Suprapubic skin (tissue), 4 donors: ENCODE measurements around the gene TNFSF4. TPM values are rescaled to one million over a fixed set of nuclear protein-coding genes. Genes with fewer than 3 reads are reported as not detected.

Experiments
- DNase-seq, 2 donors: peaks; one replicate each; pipeline ENCODE4 v3.0.0-alpha.2; 2019; ENCODE audit warnings: low spot score in 2 of 2
- H3K27ac ChIP-seq: fragments of 200-600 bp; sonication (generic); one replicate; pipeline ENCODE4 v1.5.1; 2019
- H3K27me3 ChIP-seq: fragments of 200-600 bp; sonication (generic); one replicate; pipeline ENCODE4 v1.5.1; 2019
- H3K36me3 ChIP-seq: fragments of 200-600 bp; sonication (generic); one replicate; pipeline ENCODE4 v1.5.1; 2019
- H3K4me1 ChIP-seq: fragments of 200-600 bp; sonication (generic); one replicate; pipeline ENCODE4 v1.5.1; 2019
- H3K4me3 ChIP-seq: fragments of 200-600 bp; sonication (generic); one replicate; pipeline ENCODE4 v1.5.1; 2019; ENCODE audit warnings: mild to moderate bottlenecking
- H3K9me3 ChIP-seq: fragments of 200-600 bp; sonication (generic); one replicate; pipeline ENCODE4 v1.5.1; 2019
- EP300 ChIP-seq: sonication (generic); formaldehyde crosslinking; IDR thresholded peaks from one replicate; pipeline ENCODE4 v1.6.1; 2017; ENCODE audit warnings: antibody characterized with exemption
- POLR2A ChIP-seq, 2 donors: fragments of 450-650 bp; IDR thresholded peaks; one replicate each; pipeline ENCODE4 v1.6.1; 2017; ENCODE audit warnings: antibody characterized with exemption in 2 of 2, mild to moderate bottlenecking in 2 of 2, moderate library complexity in 2 of 2
- POLR2AphosphoS5 ChIP-seq, 3 donors: sonication (generic); formaldehyde crosslinking; IDR thresholded peaks; one replicate each; pipeline ENCODE4 v1.6.1; 2017; ENCODE audit warnings: antibody characterized with exemption in 3 of 3
- WGBS: methylation state at CpG from one replicate; pipeline ENCODE4 v1.1.5; 2018; 5-methylcytosine and 5-hydroxymethylcytosine counted together
- total RNA-seq, 4 donors: library from RNA; depleted of rRNA; stranded (reverse); fragments of >200 nt; gene quantifications; one replicate each; pipeline ENCODE4 v1.1.0, GENCODE V29; 2016
- TF ChIP-seq, protein P1 (sequence below), 2 donors: fragments of 200-600 bp in 1 of 2; fragments of 450-650 bp in 1 of 2; sonication (generic) in 1 of 2; IDR thresholded peaks; one replicate each; pipeline ENCODE4 v1.5.1; 2016 to 2019; ENCODE audit warnings: antibody characterized with exemption in 2 of 2, mild to moderate bottlenecking in 1 of 2, moderate library complexity in 1 of 2

The TNFSF4 gene
- total RNA-seq, 4 donors from 2014 or later = 0.15 to 0.29 TPM; not detected in 2

GRCh38 chr1:173190101-173190936 lies 16.8 kb downstream of the TNFSF4 start:
- H3K4me1 ChIP-seq = peaks cover 19% of the 10 kb centered on the region
- peak overlapping the region; percentile 76 for H3K27ac ChIP-seq
- no peak overlapping the region for H3K4me3 ChIP-seq
- H3K27me3 ChIP-seq = no peaks in the 10 kb centered on the region
- WGBS = 12% methylated on average over 10 of the region's 10 CpGs
- no peaks in the 10 kb centered on the region for H3K36me3 ChIP-seq
- no peaks in the 10 kb centered on the region for H3K9me3 ChIP-seq
- TF ChIP-seq POLR2AphosphoS5 (IDR thresholded peaks at IDR 0.05) (no peak), EP300 (no peak), POLR2A (IDR thresholded peaks at IDR 0.05) (no peak)
- TF ChIP-seq, protein P1, sequence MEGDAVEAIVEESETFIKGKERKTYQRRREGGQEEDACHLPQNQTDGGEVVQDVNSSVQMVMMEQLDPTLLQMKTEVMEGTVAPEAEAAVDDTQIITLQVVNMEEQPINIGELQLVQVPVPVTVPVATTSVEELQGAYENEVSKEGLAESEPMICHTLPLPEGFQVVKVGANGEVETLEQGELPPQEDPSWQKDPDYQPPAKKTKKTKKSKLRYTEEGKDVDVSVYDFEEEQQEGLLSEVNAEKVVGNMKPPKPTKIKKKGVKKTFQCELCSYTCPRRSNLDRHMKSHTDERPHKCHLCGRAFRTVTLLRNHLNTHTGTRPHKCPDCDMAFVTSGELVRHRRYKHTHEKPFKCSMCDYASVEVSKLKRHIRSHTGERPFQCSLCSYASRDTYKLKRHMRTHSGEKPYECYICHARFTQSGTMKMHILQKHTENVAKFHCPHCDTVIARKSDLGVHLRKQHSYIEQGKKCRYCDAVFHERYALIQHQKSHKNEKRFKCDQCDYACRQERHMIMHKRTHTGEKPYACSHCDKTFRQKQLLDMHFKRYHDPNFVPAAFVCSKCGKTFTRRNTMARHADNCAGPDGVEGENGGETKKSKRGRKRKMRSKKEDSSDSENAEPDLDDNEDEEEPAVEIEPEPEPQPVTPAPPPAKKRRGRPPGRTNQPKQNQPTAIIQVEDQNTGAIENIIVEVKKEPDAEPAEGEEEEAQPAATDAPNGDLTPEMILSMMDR (IDR thresholded peaks at IDR 0.05) = no peak
- DNase-seq = peak; percentile 82 to 84

- H3K36me3 ChIP-seq = no peaks in the 10 kb centered on the region
- H3K9me3 ChIP-seq = no peaks in the 10 kb centered on the region
- no peak for DNase-seq
- H3K4me1 ChIP-seq = peaks cover 19% of the 10 kb centered on the region
- TF ChIP-seq POLR2A (IDR thresholded peaks at IDR 0.05) = no peak
- no peak for TF ChIP-seq EP300
- TF ChIP-seq, protein P1 (IDR thresholded peaks at IDR 0.05) = no peak
- TF ChIP-seq POLR2AphosphoS5 (IDR thresholded peaks at IDR 0.05) = no peak
- no peak overlapping the region for H3K27ac ChIP-seq
- H3K27me3 ChIP-seq = no peaks in the 10 kb centered on the region
- H3K4me3 ChIP-seq = no peak overlapping the region
- 81% methylated on average over 3 of the region's 3 CpGs for WGBS
These were observed 19.4 kb downstream of the TNFSF4 start for GRCh38 chr1:173187671-173188237.

GRCh38 chr1:173181791-173182190 lies 25.3 kb downstream of the TNFSF4 start:
- no peak overlapping the region for H3K27ac ChIP-seq
- 78% methylated on average over 4 of the region's 4 CpGs for WGBS
- TF ChIP-seq EP300 (no peak), POLR2AphosphoS5 (IDR thresholded peaks at IDR 0.05) (no peak), POLR2A (IDR thresholded peaks at IDR 0.05) (no peak)
- TF ChIP-seq, protein P1 (IDR thresholded peaks at IDR 0.05) = no peak
- H3K36me3 ChIP-seq = no peaks in the 10 kb centered on the region
- no peaks in the 10 kb centered on the region for H3K27me3 ChIP-seq
- no peak overlapping the region for H3K4me3 ChIP-seq
- H3K9me3 ChIP-seq = no peaks in the 10 kb centered on the region
- H3K4me1 ChIP-seq = no peaks in the 10 kb centered on the region
- DNase-seq = no peak

GRCh38 chr1:173176246-173176645 lies 30.9 kb downstream of the TNFSF4 start:
- H3K27me3 ChIP-seq = no peaks in the 10 kb centered on the region
- H3K27ac ChIP-seq = no peak overlapping the region
- no peak overlapping the region for H3K4me3 ChIP-seq
- H3K9me3 ChIP-seq = peaks cover 10% of the 10 kb centered on the region
- TF ChIP-seq EP300 (no peak), POLR2AphosphoS5 (IDR thresholded peaks at IDR 0.05) (no peak), POLR2A (IDR thresholded peaks at IDR 0.05) (no peak)
- TF ChIP-seq, protein P1 (IDR thresholded peaks at IDR 0.05) = no peak
- H3K4me1 ChIP-seq = no peaks in the 10 kb centered on the region
- H3K36me3 ChIP-seq = no peaks in the 10 kb centered on the region
- DNase-seq = no peak
- 63% methylated on average over 3 of the region's 3 CpGs for WGBS

GRCh38 chr1:173175514-173176145 lies 31.5 kb downstream of the TNFSF4 start:
- TF ChIP-seq POLR2AphosphoS5 (IDR thresholded peaks at IDR 0.05) = no peak
- TF ChIP-seq POLR2A (IDR thresholded peaks at IDR 0.05) = no peak
- no peak for TF ChIP-seq EP300
- TF ChIP-seq, protein P1 (IDR thresholded peaks at IDR 0.05) = no peak
- H3K4me3 ChIP-seq = no peak overlapping the region
- DNase-seq = no peak

More at GRCh38 chr1:173175514-173176145, 31.5 kb downstream of the TNFSF4 start:
- H3K27me3 ChIP-seq = no peaks in the 10 kb centered on the region
- H3K4me1 ChIP-seq = no peaks in the 10 kb centered on the region
- no peak overlapping the region for H3K27ac ChIP-seq
- no peaks in the 10 kb centered on the region for H3K36me3 ChIP-seq
- peaks cover 10% of the 10 kb centered on the region for H3K9me3 ChIP-seq
- 87% methylated on average over 2 of the region's 2 CpGs for WGBS
